ENCODE measurements around the gene CCDC178. TPM values are rescaled to one million over a fixed set of nuclear protein-coding genes. Genes with fewer than 3 reads are reported as not detected.

Gene CCDC178
- total RNA-seq, 1 donor from 2014 or later = 0.53 TPM

GRCh38 chr18:33444709-33445108 is 4.2 kb upstream of the CCDC178 start:
- Histone ChIP-seq H3K27me3 (ENCODE audit: control insufficient read depth, insufficient read depth, low read length) (peaks cover 4% of the 10 kb centered on the region), H3K36me3 (ENCODE audit: control insufficient read depth, insufficient read depth, low read length) (no peaks in the 10 kb centered on the region), H3K4me3 (ENCODE audit: low read depth, low read length) (no peak overlapping the region)
- DNase-seq (ENCODE audit: low read depth) (no peak), FAIRE-seq (no peak)
- TF ChIP-seq, protein P1, sequence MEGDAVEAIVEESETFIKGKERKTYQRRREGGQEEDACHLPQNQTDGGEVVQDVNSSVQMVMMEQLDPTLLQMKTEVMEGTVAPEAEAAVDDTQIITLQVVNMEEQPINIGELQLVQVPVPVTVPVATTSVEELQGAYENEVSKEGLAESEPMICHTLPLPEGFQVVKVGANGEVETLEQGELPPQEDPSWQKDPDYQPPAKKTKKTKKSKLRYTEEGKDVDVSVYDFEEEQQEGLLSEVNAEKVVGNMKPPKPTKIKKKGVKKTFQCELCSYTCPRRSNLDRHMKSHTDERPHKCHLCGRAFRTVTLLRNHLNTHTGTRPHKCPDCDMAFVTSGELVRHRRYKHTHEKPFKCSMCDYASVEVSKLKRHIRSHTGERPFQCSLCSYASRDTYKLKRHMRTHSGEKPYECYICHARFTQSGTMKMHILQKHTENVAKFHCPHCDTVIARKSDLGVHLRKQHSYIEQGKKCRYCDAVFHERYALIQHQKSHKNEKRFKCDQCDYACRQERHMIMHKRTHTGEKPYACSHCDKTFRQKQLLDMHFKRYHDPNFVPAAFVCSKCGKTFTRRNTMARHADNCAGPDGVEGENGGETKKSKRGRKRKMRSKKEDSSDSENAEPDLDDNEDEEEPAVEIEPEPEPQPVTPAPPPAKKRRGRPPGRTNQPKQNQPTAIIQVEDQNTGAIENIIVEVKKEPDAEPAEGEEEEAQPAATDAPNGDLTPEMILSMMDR (IDR thresholded peaks at IDR 0.05; ENCODE audit: insufficient read depth, low read length, severe bottlenecking) = no peak

- H3K27me3 ChIP-seq (ENCODE audit: control insufficient read depth, insufficient read depth, low read length) = peaks cover 1% of the 10 kb centered on the region
- no peak for FAIRE-seq
- TF ChIP-seq, protein P1 (IDR thresholded peaks at IDR 0.05; ENCODE audit: insufficient read depth, low read length, severe bottlenecking) = no peak
- no peak overlapping the region for H3K4me3 ChIP-seq (ENCODE audit: low read depth, low read length)
- no peaks in the 10 kb centered on the region for H3K36me3 ChIP-seq (ENCODE audit: control insufficient read depth, insufficient read depth, low read length)
- DNase-seq (ENCODE audit: low read depth) = no peak
Measured at GRCh38 chr18:33432857-33433256, 7.7 kb downstream of the CCDC178 start.

DNA sequence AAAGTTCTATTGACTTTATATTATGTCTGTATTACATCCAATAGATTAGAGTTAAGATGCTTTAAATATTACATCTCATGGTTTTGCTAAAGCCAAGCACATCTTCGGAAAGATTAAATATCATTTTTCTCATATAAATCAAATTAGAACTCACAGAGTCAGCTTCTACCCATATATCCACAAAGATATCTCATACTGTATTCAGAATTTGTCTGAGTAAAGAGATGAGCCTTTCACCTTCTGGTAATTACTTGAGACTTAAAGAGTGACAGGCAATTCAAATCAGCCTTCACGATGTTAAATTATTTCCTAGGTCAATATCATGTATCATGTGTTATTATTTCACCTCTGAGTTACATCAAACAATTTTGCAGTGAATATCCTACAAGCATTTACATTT is 13.0 kb downstream of the CCDC178 start:
- Histone ChIP-seq H3K36me3 (ENCODE audit: control insufficient read depth, insufficient read depth, low read length) (no peaks in the 10 kb centered on the region), H3K27me3 (ENCODE audit: control insufficient read depth, insufficient read depth, low read length) (no peaks in the 10 kb centered on the region), H3K4me3 (ENCODE audit: low read depth, low read length) (no peak overlapping the region)
- TF ChIP-seq, protein P1 (IDR thresholded peaks at IDR 0.05; ENCODE audit: insufficient read depth, low read length, severe bottlenecking) = no peak
- FAIRE-seq (no peak), DNase-seq (ENCODE audit: low read depth) (no peak)

DNA sequence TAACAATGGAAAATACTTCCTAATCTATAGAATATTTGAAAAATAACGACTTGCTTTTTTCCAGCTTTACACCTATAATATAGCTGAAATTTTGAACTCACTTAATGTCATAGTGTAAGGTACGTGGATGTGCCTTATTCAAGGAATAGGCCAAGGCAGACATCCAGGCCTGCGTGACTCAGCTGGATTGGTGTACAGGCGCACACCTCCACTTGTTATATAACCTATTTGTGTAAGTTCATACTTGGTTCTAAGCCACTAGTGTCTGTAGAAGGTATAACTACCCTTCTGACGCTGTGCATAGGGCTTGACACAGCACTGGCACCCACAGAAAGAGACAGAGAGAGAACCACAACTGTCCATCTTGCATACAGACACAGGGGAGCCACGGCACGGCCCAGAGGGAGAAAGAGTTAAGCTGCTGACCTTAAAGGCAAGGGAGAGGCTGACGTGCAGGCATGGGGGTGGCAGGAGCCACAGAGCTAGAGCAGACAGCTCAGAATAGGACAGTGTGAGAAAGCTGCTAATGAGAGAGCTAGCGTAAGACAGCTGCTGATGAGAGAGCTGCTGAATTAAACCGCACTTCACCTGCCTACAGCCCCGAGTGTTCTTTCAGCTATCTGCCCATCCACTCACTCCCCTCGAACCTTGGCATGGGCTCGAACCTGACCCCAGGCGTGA is 16.1 kb downstream of the CCDC178 start:
- no peaks in the 10 kb centered on the region for H3K36me3 ChIP-seq (ENCODE audit: control insufficient read depth, insufficient read depth, low read length)
- DNase-seq (ENCODE audit: low read depth) (no peak), FAIRE-seq (peak; percentile 43)
- no peaks in the 10 kb centered on the region for H3K27me3 ChIP-seq (ENCODE audit: control insufficient read depth, insufficient read depth, low read length)
- H3K4me3 ChIP-seq (ENCODE audit: low read depth, low read length) = no peak overlapping the region
- TF ChIP-seq, protein P1 (IDR thresholded peaks at IDR 0.05; ENCODE audit: insufficient read depth, low read length, severe bottlenecking) = no peak

DNA sequence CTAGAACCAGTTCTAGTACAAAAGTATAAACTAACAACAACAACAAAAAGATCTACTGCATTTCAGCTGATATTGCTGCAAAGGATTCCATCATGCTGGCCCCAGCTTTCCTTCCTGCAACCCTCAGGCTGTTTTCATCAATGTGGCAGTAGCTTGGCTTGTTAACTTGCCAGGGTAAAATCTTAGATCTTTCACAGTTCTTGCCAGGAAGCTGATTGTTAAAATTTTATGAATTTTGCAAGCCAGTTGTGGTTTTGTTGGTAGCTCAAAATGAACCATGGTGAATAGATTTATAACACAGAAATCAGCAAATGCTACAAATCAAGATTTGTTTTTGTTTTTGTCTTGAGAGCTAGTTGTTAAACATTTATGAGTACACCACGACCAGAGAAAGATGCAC is 19.3 kb downstream of the CCDC178 start:
- no peaks in the 10 kb centered on the region for H3K36me3 ChIP-seq (ENCODE audit: control insufficient read depth, insufficient read depth, low read length)
- H3K4me3 ChIP-seq (ENCODE audit: low read depth, low read length) = no peak overlapping the region
- DNase-seq (ENCODE audit: low read depth) (no peak), FAIRE-seq (no peak)
- no peaks in the 10 kb centered on the region for H3K27me3 ChIP-seq (ENCODE audit: control insufficient read depth, insufficient read depth, low read length)
- TF ChIP-seq, protein P1 (IDR thresholded peaks at IDR 0.05; ENCODE audit: insufficient read depth, low read length, severe bottlenecking) = no peak
